Caco-2 (cell line): ENCODE data around the gene SVOP. TPM values are rescaled to one million over a fixed set of nuclear protein-coding genes. Genes with fewer than 3 reads are reported as not detected.

Experiments used
- BruUV-seq: library from RNA; stranded (reverse); fragments of 400-500 nt; replicated peaks from 2 replicates; lab custom pipeline; 2021; lab: Mats Ljungman, UMichigan
- CTCF ChIA-PET: fragments of 300-600 bp; sonication (Branson Sonifier 250); formaldehyde crosslinking; loops from one replicate; lab custom pipeline; 2022; ENCODE audit warnings: antibody characterized with exemption; lab: Charles Lee
- POLR2A ChIA-PET: fragments of 300-600 bp; sonication (Branson Sonifier 250); formaldehyde crosslinking; loops from one replicate; lab custom pipeline; 2022; ENCODE audit warnings: antibody characterized with exemption; lab: Charles Lee
- DNase-seq, 2 experiments: peaks; one replicate each; pipeline versions ENCODE4 v3.0.0 to v3.0.0-alpha.2; 2020 to 2022
- H3K27me3 ChIP-seq: replicated peaks from 2 replicates; pipeline ENCODE4 v1.6.0; 2011; ENCODE audit warnings: low read length; ENCODE audit not compliant: control insufficient read depth, insufficient read depth
- H3K36me3 ChIP-seq: 2 replicates; pipeline ENCODE4 v1.5.1; 2011; ENCODE audit warnings: low read length; ENCODE audit not compliant: control insufficient read depth, insufficient read depth
- H3K4me1 ChIP-seq: fragments of 250-450 bp; sonication (Bioruptor Pico); 2 replicates; pipeline ENCODE4 v1.5.1; 2020; ENCODE audit warnings: mild to moderate bottlenecking
- H3K4me3 ChIP-seq: 2 replicates; pipeline ENCODE4 v1.5.1; 2011; ENCODE audit warnings: low read depth, mild to moderate bottlenecking, control low read depth, low read length
- H3K9me3 ChIP-seq: fragments of 250-450 bp; sonication (Bioruptor Pico); 2 replicates; pipeline ENCODE4 v1.5.1; 2020; ENCODE audit warnings: mild to moderate bottlenecking, moderate library complexity
- H3K27ac Mint-ChIP-seq: one replicate; pipeline ENCODE4 v1.8.0; 2022; ENCODE audit warnings: mixed read lengths; ENCODE audit not compliant: unreplicated experiment
- H3K27me3 Mint-ChIP-seq: one replicate; pipeline ENCODE4 v1.8.0; 2022; ENCODE audit warnings: mixed read lengths; ENCODE audit not compliant: insufficient read depth, unreplicated experiment
- H3K36me3 Mint-ChIP-seq: one replicate; pipeline ENCODE4 v1.8.0; 2022; ENCODE audit warnings: mild to moderate bottlenecking, mixed read lengths; ENCODE audit not compliant: insufficient read depth, unreplicated experiment
- H3K4me1 Mint-ChIP-seq: one replicate; pipeline ENCODE4 v1.8.0; 2022; ENCODE audit warnings: low read depth, mixed read lengths; ENCODE audit not compliant: unreplicated experiment
- H3K4me3 Mint-ChIP-seq: one replicate; pipeline ENCODE4 v1.8.0; 2022; ENCODE audit warnings: mild to moderate bottlenecking, moderate library complexity, mixed read lengths; ENCODE audit not compliant: unreplicated experiment
- H3K9me3 Mint-ChIP-seq: one replicate; pipeline ENCODE4 v1.8.0; 2022; ENCODE audit warnings: mixed read lengths; ENCODE audit not compliant: unreplicated experiment
- CTCF ChIP-seq, 2 experiments: fragments of 200-600 bp in 1 of 2; IDR thresholded peaks; 1 replicate in 1 of 2; 2 replicates in 1 of 2; pipeline versions ENCODE4 v1.5.1 to v1.8.0; 2011 to 2022; ENCODE audit warnings: antibody characterized with exemption in 1 of 2, control low read depth in 1 of 2, inconsistent platforms in 1 of 2, low read depth in 1 of 2, low read length in 1 of 2, mild to moderate bottlenecking in 1 of 2, moderate library complexity in 1 of 2; ENCODE audit not compliant: insufficient read depth in 1 of 2, severe bottlenecking in 1 of 2, unreplicated experiment in 1 of 2
- intact Hi-C: fragments of 100-400 bp; cut with micrococcal nuclease; formaldehyde crosslinking; loops from one replicate; pipeline ENCODE4 v1.10.0; 2022; ENCODE audit not compliant: unreplicated experiment
- total RNA-seq: library from RNA; stranded (reverse); gene quantifications from 2 replicates; pipeline ENCODE4 v1.2.3, GENCODE V29; 2022

SVOP gene
- total RNA-seq, 1 experiment from 2014 or later: 0.09 TPM

DNA sequence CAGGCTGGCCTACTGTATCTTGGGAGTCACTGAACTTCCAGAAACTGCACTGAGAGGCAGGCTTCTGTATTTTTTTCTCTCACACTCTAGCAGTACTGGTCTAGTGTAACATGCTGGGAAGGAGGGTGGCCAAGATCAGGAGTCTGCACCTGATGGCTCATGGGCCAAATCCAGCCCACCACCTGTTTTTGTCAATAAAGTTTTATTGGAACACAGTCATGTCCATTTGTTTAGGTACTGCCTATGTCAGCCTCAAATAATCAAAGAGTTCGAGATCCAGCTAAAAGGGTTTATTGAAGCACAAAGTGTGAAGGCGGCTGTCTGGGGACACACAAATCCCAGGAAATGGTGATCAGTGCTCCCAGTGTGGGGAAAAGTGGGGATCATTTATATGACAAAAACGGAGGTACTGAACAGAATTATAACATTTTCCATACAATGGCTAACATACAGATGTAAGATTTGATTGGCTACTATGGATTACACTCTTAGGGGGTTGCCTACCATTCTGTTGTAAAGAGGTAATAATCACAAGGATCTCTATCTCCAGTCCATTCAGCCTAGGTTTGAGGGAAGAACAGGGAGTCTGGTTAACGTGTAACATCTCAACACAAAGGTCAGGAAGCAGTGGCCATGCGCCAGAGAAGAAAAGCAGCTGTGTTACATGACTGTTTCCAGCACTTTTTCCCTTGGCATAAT is 44.4 kb upstream of the SVOP start:
- peaks cover 18% of the 10 kb centered on the region; the same call in 1 of the 2 replicates for H3K4me1 ChIP-seq
- H3K4me3 ChIP-seq: no peak overlapping the region
- ChIA-PET CTCF (no interaction called here), POLR2A (no interaction called here)
- peaks cover 20% of the 10 kb centered on the region for H3K4me1 Mint-ChIP-seq
- peaks cover 5% of the 10 kb centered on the region for H3K36me3 Mint-ChIP-seq
- intact Hi-C loops: no loop called here
- peak in 1 of 2 experiments; percentile 9 for DNase-seq
- no peaks in the 10 kb centered on the region for H3K9me3 Mint-ChIP-seq
- no TSS peak for BruUV-seq
- no peaks in the 10 kb centered on the region for H3K27me3 ChIP-seq
- 0 out of 2 replicates have a peak, but pooled peaks cover 1% of the 10 kb centered on the region for H3K36me3 ChIP-seq
- peak overlapping the region; percentile 14 for H3K4me3 Mint-ChIP-seq
- no peak for TF ChIP-seq CTCF (IDR thresholded peaks at IDR 0.05; ENCODE audit: insufficient read depth in 1 of 2, low read depth in 1 of 2, low read length in 1 of 2, severe bottlenecking in 1 of 2, unreplicated experiment in 1 of 2)
- no peaks in the 10 kb centered on the region for H3K9me3 ChIP-seq
- no peaks in the 10 kb centered on the region for H3K27me3 Mint-ChIP-seq
- H3K27ac Mint-ChIP-seq: peak overlapping the region; percentile 66

DNA sequence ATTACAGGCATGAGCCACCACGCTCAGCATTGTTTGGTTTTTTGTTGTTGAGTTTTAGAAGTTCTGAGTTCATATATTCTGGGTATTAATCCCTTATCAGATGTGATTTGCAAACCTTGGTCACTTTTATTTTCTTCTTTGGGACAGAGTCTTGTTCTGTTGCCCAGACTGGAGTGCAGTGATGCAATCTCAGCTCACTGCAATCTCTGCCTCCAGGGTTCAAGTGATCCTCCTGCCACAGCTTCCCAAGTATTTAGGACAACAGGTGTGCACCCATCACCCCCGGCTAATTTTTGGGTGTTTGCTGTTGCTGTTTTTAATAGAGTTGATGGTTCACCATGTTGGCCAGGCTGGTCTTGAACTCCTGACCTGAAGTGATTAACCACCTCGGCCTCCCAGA is 43.3 kb upstream of the SVOP start:
- H3K4me1 Mint-ChIP-seq: peaks cover 8% of the 10 kb centered on the region

GRCh38 chr12:109058773-109059172 is 37.9 kb upstream of the SVOP start:
- Histone ChIP-seq H3K36me3 (no peaks in the 10 kb centered on the region), H3K4me1 (0 out of 2 replicates have a peak, but pooled peaks cover 3% of the 10 kb centered on the region), H3K9me3 (no peaks in the 10 kb centered on the region), H3K4me3 (no peak overlapping the region), H3K27me3 (no peaks in the 10 kb centered on the region)
- no peak for TF ChIP-seq CTCF (IDR thresholded peaks at IDR 0.05; ENCODE audit: insufficient read depth in 1 of 2, low read depth in 1 of 2, low read length in 1 of 2, severe bottlenecking in 1 of 2, unreplicated experiment in 1 of 2)
- intact Hi-C loops: no loop called here
- no peaks in the 10 kb centered on the region for H3K27me3 Mint-ChIP-seq
- no TSS peak for BruUV-seq
- ChIA-PET CTCF (no interaction called here), POLR2A (no interaction called here)
- DNase-seq: no peak
- no peak overlapping the region for H3K27ac Mint-ChIP-seq
- H3K36me3 Mint-ChIP-seq: no peaks in the 10 kb centered on the region
- H3K4me1 Mint-ChIP-seq: peaks cover 3% of the 10 kb centered on the region
- no peak overlapping the region for H3K4me3 Mint-ChIP-seq
- H3K9me3 Mint-ChIP-seq: no peaks in the 10 kb centered on the region

More for the DNA sequence above, 43.3 kb upstream of the SVOP start:
- H3K4me1 ChIP-seq: peaks cover 11% of the 10 kb centered on the region; the same call in 1 of the 2 replicates
- no TSS peak for BruUV-seq
- no peaks in the 10 kb centered on the region for H3K36me3 Mint-ChIP-seq
- no peak for TF ChIP-seq CTCF (IDR thresholded peaks at IDR 0.05; ENCODE audit: insufficient read depth in 1 of 2, low read depth in 1 of 2, low read length in 1 of 2, severe bottlenecking in 1 of 2, unreplicated experiment in 1 of 2)
- 0 out of 2 replicates have a peak, but pooled peaks cover 1% of the 10 kb centered on the region for H3K36me3 ChIP-seq
- H3K9me3 ChIP-seq: no peaks in the 10 kb centered on the region
- H3K27me3 Mint-ChIP-seq: no peaks in the 10 kb centered on the region
- H3K27ac Mint-ChIP-seq: no peak overlapping the region
- ChIA-PET POLR2A (no interaction called here), CTCF (no interaction called here)
- intact Hi-C loops: no loop called here
- H3K9me3 Mint-ChIP-seq: no peaks in the 10 kb centered on the region
- DNase-seq: no peak
- H3K4me3 Mint-ChIP-seq: no peak overlapping the region
- H3K4me3 ChIP-seq: no peak overlapping the region
- H3K27me3 ChIP-seq: no peaks in the 10 kb centered on the region
